Measurements from ENCODE around the gene ZNF565.
"Not testable (repeated sequence)": the region's sequence is repeated elsewhere in the genome, so short reads cannot be mapped to it uniquely, and the experiment has no call there.

ZNF565 gene

DNA sequence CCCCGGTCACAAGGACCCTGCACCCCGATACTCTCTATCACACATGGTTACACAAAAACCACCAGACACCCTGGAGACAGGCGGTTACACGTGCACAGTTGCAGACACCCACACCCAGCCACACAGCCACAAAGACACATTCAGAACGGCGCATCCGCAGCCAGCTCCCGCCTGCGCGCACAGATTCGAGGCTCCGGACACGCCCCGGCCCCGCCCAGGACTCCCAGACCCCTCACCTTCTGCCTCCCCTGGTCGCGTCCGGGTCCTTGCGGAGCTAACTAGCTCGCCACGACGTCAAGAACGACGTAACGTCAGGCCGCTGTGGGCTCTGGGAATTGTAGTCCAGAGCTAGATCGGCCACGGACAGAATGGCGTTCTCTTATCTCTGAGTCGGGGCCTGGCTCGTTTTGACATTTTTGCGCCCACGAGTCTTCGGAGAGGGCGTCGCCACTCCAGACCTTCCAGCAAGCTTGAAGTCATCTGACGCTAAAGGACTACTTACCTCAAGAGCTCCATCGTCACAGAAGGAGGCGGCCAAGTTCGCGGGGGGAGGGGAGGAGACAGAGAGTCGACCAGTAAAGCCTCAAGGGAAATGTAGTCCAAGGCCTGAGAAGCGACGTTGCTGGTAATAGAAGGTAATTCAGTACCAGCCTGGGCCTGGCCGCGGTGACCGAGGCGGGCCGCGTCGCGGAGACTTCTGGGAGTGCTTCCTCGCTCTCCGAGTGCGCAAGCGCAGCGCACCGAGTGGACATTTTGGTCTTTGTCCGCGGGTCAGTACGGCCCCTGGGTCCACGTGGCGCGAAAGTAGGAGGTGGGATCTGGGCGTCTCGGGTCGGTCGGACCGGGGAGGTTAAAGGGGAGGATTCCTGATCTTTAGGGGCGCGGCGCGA lies at the start of gene ZNF565, which contains the start of gene ZNF146:
TSS of gene ZNF565 (minus strand) at position 280 of the 890 bp plus-strand sequence. CDS start 12,680 bp downstream, outside the sequence.
TSS of gene ZNF146 (plus strand) at position 721 of the 890 bp plus-strand sequence. CDS start 21,335 bp downstream, outside the sequence.
- DNase-seq, result peak; percentile 92

DNA sequence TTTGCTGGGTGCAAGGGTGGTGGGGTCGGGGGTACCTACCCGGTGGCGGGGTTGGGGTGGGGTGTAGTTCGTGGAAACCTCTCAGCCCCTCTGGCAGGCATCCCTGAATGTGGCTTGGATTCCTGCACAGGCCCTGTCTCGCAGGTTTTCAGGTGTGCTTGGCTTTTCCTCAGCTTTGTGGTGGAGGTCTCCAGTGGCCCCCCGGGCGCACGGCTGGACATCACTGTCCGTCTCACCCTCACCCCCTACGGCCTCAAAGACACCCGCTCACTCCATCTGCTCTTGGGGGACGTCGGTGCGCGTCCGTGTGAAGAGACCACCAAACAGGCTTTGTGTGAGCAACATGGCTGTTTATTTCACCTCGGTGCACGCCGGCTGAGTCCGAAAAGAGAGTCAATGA lies 44.7 kb upstream of the ZNF565 start:
- no peak for DNase-seq

DNA sequence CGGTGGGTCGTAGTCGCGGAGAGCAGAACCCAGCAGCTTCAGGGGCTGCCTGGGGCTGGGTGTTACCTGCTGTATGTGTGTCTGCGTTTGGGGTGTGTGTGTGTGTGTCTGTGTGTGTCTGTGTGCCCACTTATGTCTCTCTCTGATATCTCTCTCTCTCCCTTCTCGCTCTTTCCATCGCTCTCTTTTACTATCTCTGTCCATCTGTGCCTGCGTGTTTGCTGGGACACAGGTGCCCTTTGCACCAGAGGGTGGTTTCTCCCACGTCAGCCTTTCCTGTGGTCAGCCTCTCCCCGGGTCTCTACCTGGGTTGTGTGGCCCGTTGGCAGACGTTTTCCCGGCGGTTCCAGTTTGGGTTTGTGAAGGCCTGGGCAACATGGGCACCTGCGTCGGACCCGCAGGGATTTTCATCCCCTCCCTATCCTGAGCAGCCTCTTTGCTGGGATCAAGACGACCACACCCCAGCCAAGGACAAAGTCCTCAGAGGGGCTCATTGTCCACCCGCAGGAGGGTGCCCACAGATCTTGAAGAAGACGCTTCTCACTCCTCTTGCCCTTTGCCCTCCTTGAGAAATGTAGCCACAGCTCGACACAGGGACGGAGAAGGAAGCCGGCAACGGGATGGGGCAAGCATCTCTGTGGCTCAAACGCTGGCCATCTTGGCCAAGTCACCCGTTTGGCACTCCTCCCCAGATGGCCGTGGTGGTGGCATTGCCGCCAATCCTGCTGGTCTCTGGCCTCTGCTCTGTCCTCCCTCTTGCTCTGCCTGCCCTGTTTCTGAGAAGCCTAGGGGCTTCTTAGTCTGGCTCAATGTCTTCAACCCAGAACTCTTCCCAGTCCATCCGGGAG lies 43.8 kb upstream of the ZNF565 start:
- DNase-seq, result no peak

DNA sequence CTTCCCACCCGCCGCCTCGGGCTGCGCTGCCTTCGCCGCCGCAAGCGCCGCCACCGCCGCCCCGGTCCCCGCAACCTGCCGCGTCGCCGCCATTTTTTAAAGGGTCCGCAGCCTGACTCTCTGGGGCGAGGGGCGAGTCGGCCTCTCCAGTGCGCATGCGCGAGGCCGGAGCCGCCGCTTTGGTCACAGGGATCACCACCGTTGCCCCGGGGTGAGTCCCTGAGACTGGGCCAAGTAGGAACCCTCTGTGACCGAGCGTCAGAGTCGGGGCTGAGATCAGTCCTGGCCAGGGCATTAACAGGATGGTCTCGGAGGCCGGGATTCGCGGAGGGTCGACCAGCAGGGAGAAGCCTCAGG lies 43.0 kb upstream of the ZNF565 start:
- DNase-seq, result no peak

DNA sequence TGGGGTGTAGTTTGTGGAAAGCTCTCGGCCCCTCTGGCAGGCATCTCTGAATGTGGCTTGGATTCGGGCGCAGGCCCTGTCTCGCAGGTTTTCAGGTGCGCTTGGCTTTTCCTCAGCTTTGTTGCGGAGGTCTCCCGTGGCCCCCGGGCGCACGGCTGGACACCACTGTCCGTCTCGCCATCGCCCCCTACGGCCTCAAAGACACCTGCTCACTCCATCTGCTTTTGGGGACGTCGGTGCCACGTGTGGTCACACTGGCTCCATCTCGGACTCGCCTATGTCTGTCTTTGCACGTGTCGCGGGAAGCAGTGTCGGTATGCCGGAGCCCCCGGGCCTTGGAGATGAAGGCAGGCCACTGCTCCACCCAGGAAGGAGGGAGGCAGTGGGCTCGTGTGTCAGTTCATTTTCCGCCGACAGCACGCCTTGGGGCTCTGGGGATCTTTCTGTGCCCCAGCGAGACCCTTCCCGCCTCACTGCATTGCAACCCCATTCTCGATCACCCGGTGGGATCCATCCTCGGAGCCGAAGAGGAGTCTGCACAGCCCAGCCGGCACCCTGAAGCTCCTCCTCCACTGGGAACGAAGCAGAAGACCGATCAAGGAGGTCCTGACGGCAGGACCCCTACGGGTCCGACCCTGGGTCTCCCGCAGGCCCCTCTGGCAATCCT lies 42.5 kb upstream of the ZNF565 start:
- no peak for DNase-seq

DNA sequence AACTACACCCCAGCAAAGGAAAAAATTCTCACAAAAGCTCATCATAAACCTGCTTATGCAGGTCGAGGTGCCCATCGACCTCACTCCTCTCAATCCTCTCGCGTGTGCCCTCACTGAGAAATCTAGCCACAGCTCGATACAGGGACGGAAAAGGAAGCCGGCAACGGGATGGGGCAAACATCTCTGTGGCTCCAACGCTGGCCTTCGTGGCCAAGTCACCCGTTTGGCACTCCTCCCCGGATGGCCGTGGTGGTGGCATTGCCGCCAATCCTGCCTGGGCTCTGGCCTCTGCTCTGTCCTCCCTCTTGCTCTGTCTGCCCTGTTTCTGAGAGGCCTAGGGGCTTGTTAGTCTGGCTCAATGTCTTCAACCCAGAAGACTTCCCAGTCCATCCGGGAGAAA lies 41.6 kb upstream of the ZNF565 start:
- DNase-seq, result no peak

DNA sequence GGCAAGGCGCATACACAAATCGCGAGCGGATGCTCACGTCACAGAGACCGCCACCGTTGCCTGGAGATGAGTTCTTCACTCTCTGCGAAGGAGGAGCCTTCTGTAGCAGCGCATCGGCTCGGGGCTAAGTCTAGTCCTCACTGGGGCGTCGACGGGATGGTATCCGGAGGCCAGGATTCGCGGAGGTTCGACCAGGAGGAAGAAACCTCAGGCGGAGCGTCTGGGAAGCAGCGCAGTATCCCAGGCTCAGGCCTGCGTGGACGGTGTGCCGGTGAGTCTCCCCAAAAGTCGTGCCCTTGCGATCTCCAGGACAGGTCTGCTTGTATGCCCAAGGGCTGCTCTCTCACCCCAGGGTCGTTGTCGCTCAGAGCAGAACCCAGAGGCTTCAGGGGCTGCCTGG lies 40.9 kb upstream of the ZNF565 start:
- no peak for DNase-seq

DNA sequence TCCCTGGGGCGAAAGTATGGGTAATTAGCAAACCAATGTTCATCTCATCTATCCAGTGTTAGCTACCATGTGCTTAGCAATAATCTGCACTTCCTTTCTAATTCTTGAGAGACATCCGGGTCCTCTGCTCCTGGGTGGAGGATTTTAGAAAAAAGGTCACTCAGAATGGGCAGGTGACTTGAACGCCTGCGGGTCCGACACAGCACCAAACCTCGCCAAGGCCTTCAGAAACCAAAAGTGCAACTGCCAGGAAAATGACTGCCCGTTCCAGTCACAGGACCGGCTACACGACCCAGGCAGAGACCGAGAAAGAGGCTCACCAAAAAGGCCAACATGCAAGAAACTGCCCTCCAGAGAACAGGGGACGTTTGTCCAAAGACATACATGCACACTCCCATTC lies 40.4 kb upstream of the ZNF565 start:
- no peak for DNase-seq

DNA sequence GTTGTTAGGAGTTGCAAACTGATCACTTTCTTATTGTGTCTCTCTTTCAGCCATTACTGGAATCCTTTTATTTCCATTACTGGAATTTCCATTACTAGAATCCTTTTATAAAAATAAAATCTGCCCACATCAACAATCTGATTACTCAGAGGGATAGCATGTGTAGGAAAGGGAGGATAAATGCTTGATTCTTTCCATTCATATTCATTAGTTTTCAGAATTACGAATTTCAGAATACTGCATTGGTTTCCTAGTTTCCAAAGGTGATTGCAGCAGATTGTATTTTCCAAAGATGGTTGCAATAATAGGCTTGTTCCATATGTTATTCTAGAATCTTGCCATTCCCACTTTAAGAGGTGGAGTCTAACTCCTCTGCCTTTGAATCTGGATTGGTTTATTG lies 37.6 kb upstream of the ZNF565 start:
- DNase-seq, result no peak

DNA sequence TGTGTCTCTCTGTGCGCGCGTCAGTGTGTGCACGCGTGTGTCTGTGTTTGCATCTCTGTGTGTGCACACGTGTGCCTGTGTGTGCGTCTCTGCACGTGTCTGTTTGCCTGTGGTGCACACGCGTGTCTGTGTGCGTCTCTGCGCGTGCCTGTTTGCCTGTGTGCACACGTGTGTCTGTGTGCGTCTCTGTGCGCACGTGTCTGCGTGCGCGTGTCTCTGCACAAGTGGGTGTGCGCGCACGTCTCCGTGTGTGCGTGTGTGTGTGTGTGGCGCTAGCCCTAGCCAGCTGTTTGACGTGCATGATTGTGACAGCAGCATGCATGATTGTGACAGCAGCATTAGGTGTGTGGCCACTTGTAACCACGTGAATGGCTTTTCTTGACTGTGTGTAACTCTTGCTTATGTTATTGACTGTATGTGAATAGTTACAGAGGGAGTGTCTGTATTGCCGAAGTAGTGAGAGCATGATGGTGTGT lies 31.6 kb upstream of the ZNF565 start:
- DNase-seq, result no peak

DNA sequence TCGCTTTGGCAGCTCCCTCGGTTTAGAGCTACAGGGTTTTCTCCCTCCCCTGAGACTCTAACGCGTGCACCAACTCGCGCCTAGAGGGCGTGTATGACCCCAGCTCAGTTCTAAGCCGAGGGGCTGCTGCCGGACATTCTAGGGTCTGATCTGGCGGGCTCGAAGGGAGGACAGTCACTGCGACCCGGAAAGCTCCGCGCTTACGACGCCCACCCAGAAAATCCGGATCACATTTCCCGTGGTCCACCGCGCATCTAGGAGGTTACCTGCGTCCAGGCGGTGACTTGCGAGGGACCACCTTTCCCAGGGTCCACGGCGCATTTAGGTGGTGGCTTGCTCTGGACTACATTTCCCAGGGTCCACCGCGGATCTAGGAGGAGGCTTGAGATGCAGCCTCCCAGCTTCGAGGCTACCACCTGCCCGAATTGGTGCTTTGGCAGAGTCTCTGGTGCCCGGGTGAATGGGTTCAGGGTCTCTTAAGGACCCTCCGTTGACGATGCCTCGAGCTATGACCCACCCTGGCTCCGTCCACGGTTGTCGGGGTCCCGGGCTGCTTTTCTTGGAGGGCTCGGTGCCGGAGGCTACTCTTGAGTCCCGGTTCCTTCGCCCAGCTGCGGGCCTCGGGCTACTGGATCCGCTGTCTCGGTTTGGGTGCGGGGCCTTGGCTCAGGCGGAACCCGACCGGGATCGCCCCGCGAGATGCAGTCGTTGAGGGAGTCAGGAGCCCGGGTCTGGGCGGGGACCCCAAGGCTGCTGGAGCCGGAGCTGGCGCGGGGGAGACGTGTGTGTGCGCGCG lies 30.9 kb upstream of the ZNF565 start:
- DNase-seq, result no peak

DNA sequence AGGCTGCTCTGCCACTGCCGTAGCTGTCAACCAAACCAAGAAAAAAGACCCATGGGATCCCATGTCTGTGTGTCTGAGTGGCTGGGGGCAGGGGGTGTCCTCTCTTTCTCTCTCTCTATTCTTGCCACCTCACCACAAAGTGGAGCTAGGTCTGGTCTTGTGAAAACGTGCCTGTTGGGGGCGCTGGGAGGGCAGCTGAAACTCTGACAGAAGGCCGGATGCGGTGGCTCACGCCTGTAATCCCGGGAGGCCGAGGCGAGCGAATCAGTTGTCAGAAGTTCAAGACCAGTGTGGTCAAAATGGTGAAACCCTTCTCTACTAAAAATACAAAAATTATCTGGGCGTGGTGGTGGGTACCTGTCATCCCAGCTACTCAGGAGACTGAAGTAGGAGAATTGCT lies 29.6 kb upstream of the ZNF565 start:
- no peak for DNase-seq

DNA sequence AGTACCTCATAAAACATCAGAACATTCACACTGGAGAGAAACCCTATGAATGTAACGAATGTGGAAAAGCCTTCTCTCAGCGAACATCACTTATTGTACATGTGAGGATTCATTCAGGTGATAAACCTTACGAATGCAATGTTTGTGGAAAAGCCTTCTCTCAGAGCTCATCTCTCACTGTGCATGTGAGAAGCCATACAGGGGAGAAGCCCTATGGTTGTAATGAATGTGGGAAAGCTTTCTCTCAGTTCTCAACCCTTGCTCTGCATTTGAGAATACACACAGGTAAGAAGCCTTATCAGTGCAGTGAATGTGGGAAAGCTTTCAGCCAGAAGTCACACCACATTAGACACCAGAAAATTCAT lies 22.5 kb upstream of the ZNF565 start:
- DNase-seq, result no peak

DNA sequence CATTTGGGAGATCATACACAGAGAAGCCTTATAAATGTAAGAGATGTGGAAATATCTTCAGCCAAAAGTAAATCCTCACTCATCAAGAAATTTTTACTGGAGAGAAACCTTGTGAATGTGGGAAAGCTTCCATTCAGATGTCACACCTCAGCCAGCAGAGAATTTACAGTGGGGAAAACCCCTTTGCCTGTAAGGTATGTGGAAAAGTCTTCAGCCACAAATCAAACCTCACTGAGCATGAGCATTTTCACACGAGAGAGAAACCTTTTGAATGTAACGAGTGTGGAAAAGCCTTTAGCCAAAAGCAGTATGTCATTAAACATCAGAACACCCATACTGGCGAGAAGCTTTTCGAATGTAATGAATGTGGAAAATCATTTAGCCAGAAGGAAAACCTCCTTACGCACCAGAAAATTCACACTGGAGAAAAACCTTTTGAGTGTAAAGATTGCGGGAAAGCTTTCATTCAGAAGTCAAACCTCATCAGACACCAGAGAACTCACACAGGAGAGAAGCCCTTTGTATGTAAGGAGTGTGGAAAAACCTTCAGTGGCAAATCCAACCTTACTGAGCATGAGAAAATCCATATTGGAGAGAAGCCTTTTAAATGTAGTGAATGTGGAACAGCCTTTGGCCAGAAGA lies 22.0 kb upstream of the ZNF565 start:
- DNase-seq, result no peak

DNA sequence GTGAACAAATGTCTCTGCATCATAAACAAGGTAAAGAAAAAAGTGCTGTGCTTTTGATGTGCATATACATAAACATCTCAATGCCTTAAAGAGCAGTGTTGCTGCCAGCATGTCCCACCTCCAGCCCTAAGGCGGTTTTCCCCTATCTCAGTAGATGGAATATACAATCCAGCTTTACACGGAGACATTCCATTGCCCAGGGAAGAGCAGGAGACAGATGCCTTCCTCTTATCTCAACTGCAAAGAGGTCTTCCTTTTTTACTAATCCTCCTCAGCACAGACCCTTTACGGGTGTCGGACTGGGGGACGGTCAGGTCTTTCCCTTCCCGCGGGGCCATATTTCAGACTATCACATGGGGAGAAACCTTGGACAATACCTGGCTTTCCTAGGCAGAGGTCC lies 19.2 kb upstream of the ZNF565 start:
- DNase-seq, result not testable (repeated sequence)

DNA sequence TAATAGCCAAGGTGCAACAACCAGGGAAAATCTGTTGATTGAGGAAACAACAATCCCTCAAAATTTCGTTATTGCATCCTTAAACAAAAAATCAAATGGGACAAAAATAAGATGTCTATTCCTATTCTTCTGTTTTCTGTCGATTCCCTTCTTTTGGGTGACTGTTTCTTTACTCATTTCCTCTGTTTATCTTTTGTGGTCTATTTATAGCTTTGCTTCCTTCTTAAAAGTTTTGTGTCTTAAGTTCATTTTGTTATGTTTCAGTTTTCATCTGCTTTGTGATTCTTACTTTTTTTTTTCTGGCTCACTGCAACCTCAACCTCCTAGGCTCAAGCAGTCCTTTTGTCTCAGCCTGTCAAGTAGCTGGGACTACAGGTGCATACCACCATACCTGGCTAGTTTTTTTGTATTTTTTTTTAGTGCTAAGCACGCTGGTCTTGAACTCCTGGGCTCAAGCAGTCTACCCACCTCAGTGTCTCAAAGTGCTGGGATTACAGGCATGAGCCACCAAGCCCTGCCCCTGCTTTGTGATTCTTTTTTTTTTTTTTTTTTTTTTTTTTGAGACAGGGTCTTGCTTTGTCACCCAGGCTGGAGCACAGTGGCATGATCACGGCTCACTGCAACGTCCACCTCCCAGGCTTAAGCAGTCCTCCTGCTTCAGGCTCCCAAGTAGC lies 10.9 kb upstream of the ZNF565 start:
- DNase-seq, result no peak

DNA sequence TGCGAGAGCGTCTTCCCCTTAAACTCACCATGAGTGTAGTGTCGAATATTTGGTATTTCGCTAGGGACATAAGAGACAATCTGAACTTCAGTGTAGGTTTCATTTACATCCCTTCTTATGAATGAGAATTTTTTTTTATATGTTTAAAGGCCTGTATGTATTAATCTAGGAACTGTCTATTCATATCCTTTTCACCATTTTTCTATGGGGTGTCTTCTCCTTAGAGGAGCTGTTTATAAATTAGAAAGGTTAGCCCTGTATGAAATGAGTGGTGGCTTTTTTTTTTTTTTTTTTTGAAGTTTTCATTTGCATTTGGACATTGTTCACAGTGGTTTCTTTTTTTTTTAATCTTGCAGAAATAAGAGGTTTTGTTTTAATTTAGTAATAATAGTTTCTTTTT lies 8.0 kb upstream of the ZNF565 start:
- DNase-seq, result no peak

DNA sequence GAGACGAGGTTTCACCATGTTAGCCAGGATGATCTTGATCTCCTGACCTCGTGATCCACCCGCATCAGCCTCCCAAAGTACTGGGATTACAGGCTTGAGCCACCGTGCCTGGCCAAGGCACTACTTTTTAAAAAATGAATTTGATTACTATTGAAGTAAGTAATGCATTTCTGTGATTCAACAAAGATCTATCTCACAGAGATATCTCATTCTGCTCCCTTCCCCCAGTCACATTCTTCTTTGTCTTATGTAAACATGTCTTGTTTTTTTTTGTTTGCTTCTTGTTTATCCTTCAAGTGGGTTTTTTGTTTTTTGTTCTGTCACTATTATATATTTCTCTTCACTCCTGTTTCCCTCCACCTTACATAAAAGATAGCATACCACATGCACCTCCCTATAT lies 7.0 kb upstream of the ZNF565 start:
- DNase-seq, result no peak

DNA sequence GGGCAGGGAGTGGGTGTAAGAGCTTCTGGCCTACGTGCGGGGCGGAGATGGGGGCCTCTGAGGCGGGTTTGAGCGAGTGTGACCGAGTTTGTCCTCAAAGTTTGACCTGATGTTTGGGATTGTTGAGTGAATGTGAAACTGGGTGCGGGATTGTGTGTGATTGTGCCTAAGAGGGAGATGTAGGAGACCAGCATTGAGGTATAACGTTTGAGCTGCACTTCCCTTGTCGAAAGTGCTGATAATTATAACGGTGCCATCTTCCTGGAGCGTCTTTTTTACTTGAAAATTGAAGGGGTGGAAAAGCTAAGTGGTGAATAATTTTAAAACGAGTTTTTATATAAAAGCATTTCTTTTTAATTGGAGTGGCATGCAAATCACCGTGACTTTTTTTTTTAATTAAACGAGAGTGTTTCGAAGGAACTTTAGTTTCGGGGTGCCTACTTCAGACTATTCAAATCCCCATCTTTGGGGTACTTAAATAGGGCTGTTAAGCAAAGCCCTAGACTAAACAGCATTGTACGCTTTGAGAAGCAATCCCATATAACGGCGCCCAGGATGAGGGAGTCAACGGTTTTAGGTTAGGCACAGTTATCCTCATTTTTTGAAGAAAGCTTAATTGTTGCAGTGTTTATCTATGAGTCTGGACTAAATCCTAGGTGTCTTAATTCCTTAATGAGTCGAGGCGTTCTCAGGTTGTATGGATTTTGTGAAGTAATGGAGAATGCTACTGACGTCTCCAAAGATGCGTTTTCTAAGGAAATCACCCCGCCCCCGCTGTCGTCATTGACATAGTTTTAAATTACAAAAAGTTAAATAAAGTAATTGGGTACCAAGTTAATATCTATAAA lies 1.0 kb upstream of the ZNF565 start:
- no peak for DNase-seq

DNA sequence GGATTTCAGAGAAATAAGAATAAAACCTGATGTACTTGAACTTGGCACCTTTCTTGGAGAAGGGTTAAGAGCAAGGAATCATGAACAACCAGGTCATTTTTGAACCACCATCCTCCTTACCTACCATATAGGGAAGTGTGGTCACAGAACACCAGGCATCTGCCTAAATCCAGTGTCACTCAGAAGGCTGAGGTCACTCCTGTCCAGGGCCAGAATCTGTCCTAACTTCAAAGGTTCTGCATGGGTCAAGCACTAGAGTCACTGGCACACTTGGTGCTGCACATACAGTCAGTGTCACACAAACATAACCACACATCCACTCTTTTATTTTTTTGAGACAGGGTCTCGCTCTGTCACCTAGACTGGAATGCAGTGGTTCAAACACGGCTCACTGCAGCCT lies 1.6 kb downstream of the ZNF565 start:
- DNase-seq, result no peak

All from activated CD4-positive, CD25-positive, alpha-beta regulatory T cell treated with anti-CD3 and anti-CD28 coated beads, Interleukin-2, amount 50 U/mL, for 72 hours (primary cell).